ENCODE measurements around the gene PLET1.
A peak's percentile ranks its signal among the peaks of the same experiment; 100 is the strongest.

PLET1 gene, protein sequence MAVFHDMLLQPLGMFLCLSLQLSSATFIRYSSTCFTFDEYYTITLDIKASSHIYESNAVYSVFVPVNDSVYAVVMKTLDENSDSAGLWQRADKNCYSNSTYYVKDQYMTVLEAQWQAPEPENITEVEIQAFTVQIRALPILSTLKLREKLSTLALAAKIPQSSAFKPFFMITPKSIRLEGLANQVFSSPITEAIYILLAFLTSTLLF

GRCh38 chr11:112260490-112260889 is at the start of gene PLET1:
TSS of gene PLET1 (minus strand) at chr11:112260860. CDS start at chr11:112260589, 271 bp downstream.
- DNase-seq = no peak

- no peak for DNase-seq
Observed at GRCh38 chr11:112310419-112310818, 49.8 kb upstream of the PLET1 start.

DNA sequence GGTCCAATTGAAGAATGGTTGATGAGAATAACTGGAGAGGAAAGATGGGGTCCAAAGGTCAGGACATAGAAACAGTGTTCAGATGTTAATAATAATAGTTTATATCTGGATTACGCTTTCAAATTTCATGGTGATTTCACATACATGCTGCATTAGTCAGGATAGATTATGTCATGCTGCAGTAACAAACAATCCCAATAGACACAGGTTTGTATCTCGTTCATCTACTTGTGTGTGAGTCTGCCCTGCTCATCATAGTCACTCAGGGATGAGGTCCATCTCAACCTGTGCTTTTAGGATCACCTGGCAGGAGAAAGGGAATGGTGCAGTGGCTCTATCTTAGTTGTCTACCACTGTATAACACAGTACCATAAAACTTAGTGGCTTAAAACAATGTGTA is 48.0 kb upstream of the PLET1 start:
- DNase-seq = no peak

DNA sequence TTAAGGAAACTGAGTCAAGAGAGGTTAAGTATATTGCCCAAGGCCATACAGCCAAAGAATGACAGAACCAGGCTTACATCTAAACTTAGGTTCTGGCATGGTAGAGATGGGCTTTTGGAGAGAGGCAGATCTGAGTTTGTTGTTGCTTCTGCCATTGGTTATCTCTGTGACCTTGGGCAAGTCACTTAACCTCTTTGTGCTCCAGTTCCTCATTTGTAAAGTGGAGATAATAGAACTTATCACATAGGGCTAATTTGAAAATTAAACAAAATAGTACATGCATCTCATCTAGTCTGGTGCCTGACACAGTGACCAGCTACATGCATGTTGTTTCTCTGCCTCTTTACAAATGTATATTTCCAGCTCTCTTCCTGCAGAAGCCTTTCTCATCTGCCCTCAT is 47.0 kb upstream of the PLET1 start:
- DNase-seq = no peak

DNA sequence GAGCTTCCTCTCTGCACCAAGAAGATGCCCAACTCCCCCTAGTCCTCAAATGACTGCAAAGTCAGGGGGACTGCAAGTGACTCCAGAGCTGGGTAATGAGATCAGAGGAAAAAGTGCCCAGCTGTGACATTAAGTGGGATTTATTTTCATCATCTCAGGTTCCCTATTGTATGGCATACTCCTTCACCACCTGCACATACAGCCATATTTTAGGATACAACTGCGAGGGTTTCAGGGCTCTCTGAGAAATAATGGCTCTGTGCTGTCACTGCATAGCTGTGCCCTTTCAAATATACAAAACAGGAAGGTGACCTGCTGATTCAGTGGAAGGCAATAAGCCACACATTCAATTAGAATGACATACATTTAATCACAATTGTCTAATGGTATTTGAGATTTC is 45.6 kb upstream of the PLET1 start:
- no peak for DNase-seq

GRCh38 chr11:112304914-112305313 is 44.3 kb upstream of the PLET1 start:
- no peak for DNase-seq

DNA sequence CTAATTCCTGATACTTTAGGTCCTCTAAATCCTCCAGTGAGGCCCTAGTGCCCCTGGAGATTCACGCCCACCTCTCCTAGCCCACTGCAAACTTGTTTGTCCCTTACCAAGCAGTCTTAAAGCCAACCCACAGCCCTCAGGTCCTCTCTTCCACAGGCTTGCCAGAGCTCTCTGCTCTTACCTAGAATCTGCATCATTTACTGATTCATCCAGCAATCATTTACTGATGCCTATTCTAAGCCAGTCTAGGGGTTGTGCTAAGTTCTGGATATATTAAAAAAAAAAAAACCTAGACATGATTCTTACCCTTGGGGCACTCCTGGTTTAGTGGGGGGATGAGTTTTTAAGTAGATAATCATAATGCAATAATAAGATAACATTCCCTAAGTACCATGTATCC is 43.0 kb upstream of the PLET1 start:
- no peak for DNase-seq

DNA sequence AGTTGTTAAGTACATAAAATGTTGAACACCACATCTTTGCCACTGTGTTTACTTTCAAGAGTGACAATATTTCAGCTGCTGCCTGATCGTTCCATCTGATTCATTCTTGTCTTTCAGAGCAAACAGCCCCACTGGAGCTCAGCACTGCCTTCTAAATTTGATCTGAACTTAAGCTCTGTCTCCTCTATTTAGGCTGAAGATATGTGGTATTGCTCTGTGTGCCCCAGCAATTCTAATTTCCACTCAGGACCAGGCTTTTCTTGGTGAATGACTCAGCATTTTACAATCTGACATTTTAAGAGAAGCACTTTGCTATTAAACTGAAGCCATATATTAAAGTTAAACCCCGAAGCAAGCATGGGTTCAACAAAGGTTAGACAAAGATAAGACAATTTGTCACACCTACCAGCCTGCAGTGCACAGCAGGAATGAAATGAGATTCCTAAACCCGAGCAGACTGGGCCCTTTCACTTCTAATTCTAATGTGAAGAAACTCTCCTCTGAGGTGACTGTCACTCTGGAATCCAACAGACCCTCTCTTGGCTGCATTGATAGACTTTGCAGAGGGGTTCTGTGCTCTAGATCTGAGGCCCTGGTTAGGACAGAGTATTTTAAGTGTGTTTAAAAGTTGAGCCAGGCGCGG is 41.7 kb upstream of the PLET1 start:
- no peak for DNase-seq

DNA sequence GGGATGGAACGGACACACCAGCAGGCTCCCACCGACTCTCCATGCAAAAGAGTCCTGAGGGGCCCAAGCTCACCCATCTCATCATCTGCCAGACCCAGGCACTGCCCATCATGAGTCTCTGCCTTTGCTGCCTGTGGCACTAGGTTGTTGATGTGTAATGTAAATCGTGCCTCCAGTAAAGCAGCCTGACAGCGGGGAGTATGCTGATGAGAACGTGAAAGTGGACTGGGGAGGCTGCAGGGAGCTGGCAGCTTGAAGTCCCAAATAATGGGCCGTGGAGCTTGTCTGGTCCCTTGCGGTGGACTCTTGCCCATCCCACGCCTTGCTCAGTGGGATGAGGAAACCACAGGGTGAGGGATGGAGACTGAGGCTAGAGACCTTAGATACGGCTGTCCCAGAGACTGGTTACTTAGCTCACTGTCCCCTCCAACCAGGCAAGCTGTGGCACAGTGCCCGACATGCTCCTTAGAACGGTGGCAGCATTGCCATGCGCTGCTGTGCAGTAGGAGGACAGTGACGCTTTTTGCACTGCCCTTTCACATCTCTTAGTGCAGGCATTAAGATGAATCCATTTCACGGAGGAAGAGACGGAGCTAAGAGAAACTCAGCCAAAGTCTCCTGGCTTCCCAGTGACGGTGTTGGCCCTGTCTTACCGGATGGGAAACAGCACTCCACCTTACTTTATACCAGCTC is 39.6 kb upstream of the PLET1 start:
- no peak for DNase-seq

- DNase-seq = no peak
Observed at GRCh38 chr11:112298535-112298934, 37.9 kb upstream of the PLET1 start.

- no peak for DNase-seq
Observed at GRCh38 chr11:112297248-112297866, 36.7 kb upstream of the PLET1 start.

DNA sequence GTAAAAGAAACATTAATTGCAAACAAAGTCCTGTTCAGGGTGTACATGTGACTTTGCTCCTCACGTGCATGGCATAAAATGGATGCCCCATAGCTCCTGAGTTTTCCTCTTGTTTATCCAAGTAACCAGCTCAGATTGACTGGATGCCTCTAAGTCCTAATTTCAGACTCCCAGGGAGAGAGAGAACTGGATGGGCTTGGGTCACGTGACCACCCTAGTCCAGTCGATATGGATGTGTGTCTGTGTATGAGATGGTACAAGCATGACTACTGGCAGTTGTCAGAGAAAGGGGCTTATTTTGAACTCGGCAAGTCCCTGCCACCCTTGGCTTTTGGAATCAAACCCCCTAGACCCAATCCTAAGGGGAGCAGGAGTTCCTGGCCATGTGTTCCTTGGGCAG is 35.4 kb upstream of the PLET1 start:
- DNase-seq = no peak

DNA sequence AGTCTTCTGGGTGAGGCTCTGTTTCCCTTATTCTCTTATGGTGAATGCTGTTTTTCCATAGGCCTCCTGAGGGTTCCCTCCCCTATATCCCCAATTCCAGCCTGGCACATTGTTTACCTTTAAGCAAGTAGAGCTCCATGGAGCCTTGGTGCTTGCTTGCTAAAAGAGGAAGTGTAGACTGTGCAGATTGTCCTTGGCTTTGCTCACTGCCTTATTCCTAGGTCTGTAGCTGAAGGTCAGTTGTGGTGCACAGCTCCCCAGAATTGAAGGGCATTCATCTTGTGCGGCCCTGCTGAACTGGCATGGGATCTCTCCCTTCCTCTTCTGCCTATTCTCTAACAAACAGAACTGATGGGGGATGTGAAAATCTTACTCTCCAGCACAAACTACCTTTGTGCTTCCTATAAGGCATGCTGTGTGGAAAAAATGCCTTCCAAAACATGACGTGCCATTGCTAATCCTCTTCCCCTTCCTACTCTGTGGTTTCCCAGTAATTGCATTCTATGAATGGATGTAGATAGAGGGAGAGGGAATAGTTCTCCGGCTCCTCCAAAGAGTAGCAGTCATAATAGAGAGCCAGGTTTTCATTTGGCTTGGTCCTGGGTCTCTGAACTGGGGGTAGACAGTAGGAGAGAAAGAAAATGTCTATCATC is 34.2 kb upstream of the PLET1 start:
- DNase-seq = no peak

DNA sequence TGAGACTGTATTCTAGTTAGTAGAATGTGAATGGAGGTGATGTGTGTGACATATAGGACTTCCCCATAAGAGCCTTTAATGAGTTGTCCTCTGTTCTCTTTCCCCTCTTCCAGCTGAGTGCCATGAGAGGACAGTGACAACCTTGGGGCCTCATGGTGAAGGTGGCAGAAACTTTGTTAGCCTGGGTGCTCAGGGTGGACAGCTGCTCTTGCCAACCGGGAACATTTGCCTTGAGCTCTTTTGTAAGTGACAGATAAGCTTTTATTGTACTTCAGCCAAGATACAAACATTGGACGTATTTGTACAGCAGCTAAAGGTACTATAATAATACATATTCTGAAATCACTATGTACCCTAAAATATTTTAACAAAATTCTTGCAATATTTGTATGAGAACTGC is 33.0 kb upstream of the PLET1 start:
- DNase-seq = no peak

- peak; percentile 7 for DNase-seq
Observed at GRCh38 chr11:112292785-112293407, 32.2 kb upstream of the PLET1 start.

- DNase-seq = no peak
Observed at GRCh38 chr11:112292188-112292587, 31.5 kb upstream of the PLET1 start.

DNA sequence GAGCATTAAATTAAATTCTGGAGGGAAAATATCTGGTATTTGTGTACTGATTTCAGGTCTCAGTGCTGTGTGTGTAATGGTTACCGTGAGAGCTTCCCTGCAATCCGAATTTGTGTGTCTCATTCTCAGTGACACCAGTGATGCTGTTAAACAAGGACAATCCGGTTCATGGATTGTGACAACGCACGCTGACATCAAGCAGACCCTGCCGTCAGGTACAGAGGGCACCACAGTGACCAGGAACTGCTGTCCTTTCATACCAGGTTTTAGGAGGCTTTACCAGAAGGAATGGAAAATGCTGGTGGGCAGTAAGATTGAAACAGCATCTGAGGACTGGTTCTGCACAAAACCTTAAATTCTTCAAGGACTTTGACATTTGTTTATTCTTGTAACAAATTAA is 30.5 kb upstream of the PLET1 start:
- DNase-seq = no peak

- no peak for DNase-seq
Observed at GRCh38 chr11:112290493-112290850, 29.8 kb upstream of the PLET1 start.

DNA sequence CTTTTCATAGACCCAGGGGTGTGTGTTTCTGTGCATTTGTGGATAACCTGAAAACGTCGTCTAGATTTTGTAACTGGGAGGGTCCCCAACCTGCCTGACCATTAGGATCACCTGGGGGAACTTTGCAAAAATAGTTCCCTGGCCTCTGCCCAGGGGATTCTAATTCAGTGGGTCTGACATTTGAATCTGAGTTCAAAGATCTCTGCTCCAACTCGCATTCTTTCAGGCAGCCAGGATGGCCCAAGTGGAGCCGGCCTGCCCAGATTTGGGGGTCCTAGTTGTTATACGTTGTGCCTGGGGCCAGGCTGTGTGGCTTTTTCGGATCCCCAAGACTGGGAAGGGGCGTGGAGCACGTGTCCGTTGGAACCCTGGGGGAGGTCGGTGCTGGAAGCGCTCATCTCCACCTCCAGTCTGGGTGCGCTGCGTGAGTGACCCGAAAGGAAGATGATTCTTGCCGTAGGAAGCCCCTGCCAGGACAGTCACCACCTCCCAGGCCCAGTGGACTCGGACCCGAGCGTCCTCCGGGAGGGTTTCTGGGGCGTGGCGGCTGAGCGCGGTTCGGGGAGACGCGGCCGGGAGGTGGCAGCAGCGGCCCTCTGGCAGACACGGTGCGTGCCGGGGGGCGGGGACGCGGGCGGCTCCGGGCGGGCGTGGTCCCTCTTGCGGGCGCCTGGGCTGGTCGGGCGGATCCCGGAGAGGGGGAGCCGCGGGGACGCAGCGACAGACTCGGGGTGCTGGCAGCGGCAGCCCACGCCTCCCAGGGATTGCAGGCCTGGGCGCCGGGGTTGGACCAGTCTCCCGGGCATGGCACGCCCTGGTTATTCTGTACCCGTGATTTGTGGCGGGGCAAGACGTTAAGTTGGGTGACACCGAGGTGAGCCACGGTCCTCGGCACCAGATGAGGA is 29.2 kb upstream of the PLET1 start:
- DNase-seq = peak; percentile 46

DNA sequence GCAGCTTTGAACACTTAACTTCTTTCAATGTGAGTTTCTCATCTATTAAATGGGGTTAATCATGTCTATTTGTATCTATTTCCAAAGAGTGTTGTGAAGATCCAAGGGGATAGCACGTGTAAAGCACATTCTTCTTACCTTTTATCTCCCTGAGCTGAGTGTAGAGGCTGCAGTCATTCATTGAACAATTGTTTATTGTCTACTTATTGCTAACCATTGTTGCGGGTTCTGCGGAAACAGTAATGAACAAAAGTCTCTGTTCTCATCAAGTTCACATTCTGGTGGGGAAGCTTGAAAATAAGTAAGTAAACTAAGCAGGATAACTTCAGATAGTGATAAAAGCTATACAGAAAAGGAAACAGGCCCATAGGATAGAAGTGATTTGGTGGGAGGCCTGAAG is 27.4 kb upstream of the PLET1 start:
- DNase-seq = no peak

DNA sequence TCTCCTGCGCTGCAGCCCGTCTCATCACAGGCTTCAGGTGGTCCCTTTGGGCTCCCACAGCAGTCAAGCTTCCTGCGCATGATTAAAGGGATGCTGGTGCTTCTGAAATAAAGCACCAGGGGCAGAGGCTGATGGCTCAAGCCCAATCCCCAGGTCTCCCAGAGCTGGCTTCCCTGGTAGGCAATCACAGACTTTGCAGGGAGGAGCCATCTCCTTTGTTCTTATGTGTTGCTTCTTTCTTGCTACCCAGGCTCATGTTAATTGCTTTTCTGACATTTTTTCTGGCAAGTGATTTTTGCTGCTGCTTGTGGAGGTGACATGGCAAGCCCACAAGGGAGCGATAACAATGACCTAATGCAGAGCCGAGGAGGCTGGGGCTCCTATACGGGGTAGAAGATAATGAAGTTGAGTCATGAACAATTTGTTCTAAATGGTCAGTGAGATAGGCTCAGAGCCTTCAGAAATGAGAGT is 25.2 kb upstream of the PLET1 start:
- DNase-seq = no peak

- no peak for DNase-seq
Observed at GRCh38 chr11:112281726-112282125, 21.1 kb upstream of the PLET1 start.
